Epidermal melanocyte (primary cell): Measurements from ENCODE around the gene DMRTA2.

Experiments used
- DNase-seq: peaks from one replicate; pipeline ENCODE4 v3.0.0; 2011; ENCODE audit warnings: low spot score; ENCODE audit not compliant: insufficient read length

DMRTA2 gene

GRCh38 chr1:50422946-50423669 is at the start of gene DMRTA2:
DMRTA2 (minus strand) TSS chr1:50423443; CDS start chr1:50421536, 1,907 bp downstream.
- DNase-seq: no peak

GRCh38 chr1:50471967-50472366 is 48.7 kb upstream of the DMRTA2 start:
- DNase-seq: no peak

- no peak for DNase-seq
These were observed 39.7 kb upstream of the DMRTA2 start for GRCh38 chr1:50462964-50463363.

GRCh38 chr1:50458507-50458906 is 35.3 kb upstream of the DMRTA2 start:
- no peak for DNase-seq

- no peak for DNase-seq
These were observed 31.7 kb upstream of the DMRTA2 start for GRCh38 chr1:50454911-50455310.

- no peak for DNase-seq
These were observed 30.0 kb upstream of the DMRTA2 start for GRCh38 chr1:50453266-50453665.

- no peak for DNase-seq
These were observed 29.5 kb upstream of the DMRTA2 start for GRCh38 chr1:50452700-50453099.

- DNase-seq: no peak
These were observed 27.8 kb upstream of the DMRTA2 start for GRCh38 chr1:50450861-50451653.

GRCh38 chr1:50447961-50448360 is 24.7 kb upstream of the DMRTA2 start:
- no peak for DNase-seq

GRCh38 chr1:50441183-50441582 is 17.9 kb upstream of the DMRTA2 start:
- DNase-seq: no peak

- no peak for DNase-seq
These were observed 15.7 kb upstream of the DMRTA2 start for GRCh38 chr1:50438945-50439344.

- no peak for DNase-seq
These were observed 13.2 kb upstream of the DMRTA2 start for GRCh38 chr1:50436489-50436888.

- no peak for DNase-seq
These were observed 6.8 kb upstream of the DMRTA2 start for GRCh38 chr1:50430010-50430405.

- no peak for DNase-seq
These were observed 4.9 kb upstream of the DMRTA2 start for GRCh38 chr1:50427818-50428779.

- no peak for DNase-seq
These were observed 4.0 kb upstream of the DMRTA2 start for GRCh38 chr1:50427086-50427817.

GRCh38 chr1:50426702-50427085 is 3.5 kb upstream of the DMRTA2 start:
- DNase-seq: no peak

GRCh38 chr1:50426108-50426700 is 3.0 kb upstream of the DMRTA2 start:
- DNase-seq: no peak

GRCh38 chr1:50425376-50426107 is 2.3 kb upstream of the DMRTA2 start:
- no peak for DNase-seq

- no peak for DNase-seq
These were observed 1.7 kb upstream of the DMRTA2 start for GRCh38 chr1:50424884-50425375.
